Neural cell (in vitro differentiated cells): ENCODE measurements around the gene TEX14. TPM values are rescaled to one million over a fixed set of nuclear protein-coding genes. Genes with fewer than 3 reads are reported as not detected.
"Not testable (repeated sequence)": the region's sequence is repeated elsewhere in the genome, so short reads cannot be mapped to it uniquely, and the experiment has no call there.

Experiments used
- H2AFZ ChIP-seq: fragments of 200-600, 300-800 bp; sonication (generic), shearing (Covaris generic); 2 replicates; pipeline ENCODE4 v1.6.0; 2014; ENCODE audit warnings: low read depth, mild to moderate bottlenecking, antibody characterized with exemption, low read length, moderate library complexity
- H3F3A ChIP-seq: fragments of 200-600 bp; shearing (Covaris generic); 2 replicates; pipeline ENCODE4 v1.6.1; 2016; ENCODE audit warnings: mild to moderate bottlenecking, moderate library complexity, mixed read lengths, antibody characterized with exemption, low read length; ENCODE audit not compliant: insufficient read depth, poor library complexity, severe bottlenecking
- H3K27ac ChIP-seq: fragments of 200-600, 300-800 bp; sonication (generic), shearing (Covaris generic); 2 replicates; pipeline ENCODE4 v1.5.1; 2014; ENCODE audit warnings: mild to moderate bottlenecking, low read length, moderate library complexity
- H3K27me3 ChIP-seq: fragments of 300-800, 200-600 bp; sonication (generic), shearing (Covaris generic); 2 replicates; pipeline ENCODE4 v1.6.0; 2014; ENCODE audit warnings: mild to moderate bottlenecking, low read depth, low read length, moderate library complexity; ENCODE audit not compliant: insufficient read depth
- H3K36me3 ChIP-seq: fragments of 300-800, 200-600 bp; sonication (generic), shearing (Covaris generic); 2 replicates; pipeline ENCODE4 v1.5.1; 2014; ENCODE audit warnings: mild to moderate bottlenecking, antibody characterized with exemption, low read length, moderate library complexity; ENCODE audit not compliant: insufficient read depth
- H3K4me2 ChIP-seq: fragments of 300-800, 200-600 bp; sonication (generic), shearing (Covaris generic); 2 replicates; pipeline ENCODE4 v1.6.0; 2014; ENCODE audit warnings: mild to moderate bottlenecking, low read length
- H3K4me3 ChIP-seq: fragments of 300-800, 200-600 bp; sonication (generic), shearing (Covaris generic); 2 replicates; pipeline ENCODE4 v1.5.1; 2014; ENCODE audit warnings: mild to moderate bottlenecking, low read length, moderate library complexity
- H3K79me2 ChIP-seq: fragments of 200-600 bp; shearing (Covaris generic); replicated peaks from 2 replicates; pipeline ENCODE4 v1.6.0; 2014; ENCODE audit warnings: mild to moderate bottlenecking, low read length, moderate library complexity; ENCODE audit not compliant: insufficient read depth
- H3K9ac ChIP-seq: fragments of 300-800, 200-600 bp; sonication (generic), shearing (Covaris generic); 2 replicates; pipeline ENCODE4 v1.6.1; 2016; ENCODE audit warnings: mild to moderate bottlenecking, low read length, mixed read lengths
- H3K9me2 ChIP-seq: fragments of 200-600 bp; shearing (Covaris generic); 2 replicates; pipeline ENCODE4 v1.6.1; 2016; ENCODE audit warnings: mild to moderate bottlenecking, low read length, mixed read lengths; ENCODE audit not compliant: insufficient read depth
- H3K9me3 ChIP-seq: fragments of 200-600, 300-800 bp; sonication (generic), shearing (Covaris generic); 2 replicates; pipeline ENCODE4 v1.6.1; 2016; ENCODE audit warnings: mild to moderate bottlenecking, mixed run types, low read length, moderate library complexity, mixed read lengths
- H4K20me1 ChIP-seq: fragments of 200-600 bp; shearing (Covaris generic); 2 replicates; pipeline ENCODE4 v1.6.1; 2016; ENCODE audit warnings: mild to moderate bottlenecking, mixed run types; ENCODE audit not compliant: insufficient read depth
- CTCF ChIP-seq: fragments of 450-650 bp; IDR thresholded peaks from 2 replicates; pipeline ENCODE4 v1.5.1; 2014; ENCODE audit warnings: antibody characterized with exemption, mild to moderate bottlenecking, moderate library complexity; ENCODE audit not compliant: poor library complexity, severe bottlenecking
- EP300 ChIP-seq: fragments of 450-650 bp; conservative IDR thresholded peaks from 2 replicates; pipeline ENCODE4 v1.6.1; 2014; ENCODE audit warnings: antibody characterized with exemption, mild to moderate bottlenecking, moderate library complexity; ENCODE audit not compliant: poor library complexity, severe bottlenecking
- EZH2 ChIP-seq: fragments of 200-600, 300-800 bp; shearing (Covaris generic), sonication (generic); IDR thresholded peaks from 2 replicates; pipeline ENCODE4 v1.6.1; 2014; ENCODE audit warnings: antibody characterized with exemption, low read length, borderline replicate concordance, mild to moderate bottlenecking; ENCODE audit not compliant: insufficient read depth, poor library complexity, severe bottlenecking
- MXI1 ChIP-seq: fragments of 450-650 bp; conservative IDR thresholded peaks from 2 replicates; pipeline ENCODE4 v1.6.1; 2014; ENCODE audit warnings: antibody characterized with exemption, mild to moderate bottlenecking; ENCODE audit not compliant: poor library complexity, severe bottlenecking
- POLR2AphosphoS5 ChIP-seq: IDR thresholded peaks from 2 replicates; pipeline ENCODE4 v1.6.1; 2012
- RAD21 ChIP-seq: fragments of 450-650 bp; conservative IDR thresholded peaks from 2 replicates; pipeline ENCODE4 v1.6.1; 2014; ENCODE audit warnings: antibody characterized with exemption, mild to moderate bottlenecking, moderate library complexity
- SMC3 ChIP-seq: fragments of 450-650 bp; conservative IDR thresholded peaks from 2 replicates; pipeline ENCODE4 v1.6.1; 2014; ENCODE audit warnings: antibody characterized with exemption, mild to moderate bottlenecking, moderate library complexity; ENCODE audit not compliant: poor library complexity
- TAF1 ChIP-seq: IDR thresholded peaks from 2 replicates; pipeline ENCODE4 v1.6.1; 2012; ENCODE audit warnings: low read depth
- polyA plus RNA-seq: library from polyadenylated mRNA; depleted of rRNA; stranded (reverse); fragments of >200 nt; gene quantifications from 2 replicates; pipeline ENCODE4 v1.2.3, GENCODE V29; 2014
- TF ChIP-seq, protein P1 (sequence below): IDR thresholded peaks from 2 replicates; pipeline ENCODE4 v1.6.1; 2012; ENCODE audit warnings: borderline replicate concordance

Gene TEX14
- polyA plus RNA-seq, 1 donor from 2014 or later: 1.4 TPM

DNA sequence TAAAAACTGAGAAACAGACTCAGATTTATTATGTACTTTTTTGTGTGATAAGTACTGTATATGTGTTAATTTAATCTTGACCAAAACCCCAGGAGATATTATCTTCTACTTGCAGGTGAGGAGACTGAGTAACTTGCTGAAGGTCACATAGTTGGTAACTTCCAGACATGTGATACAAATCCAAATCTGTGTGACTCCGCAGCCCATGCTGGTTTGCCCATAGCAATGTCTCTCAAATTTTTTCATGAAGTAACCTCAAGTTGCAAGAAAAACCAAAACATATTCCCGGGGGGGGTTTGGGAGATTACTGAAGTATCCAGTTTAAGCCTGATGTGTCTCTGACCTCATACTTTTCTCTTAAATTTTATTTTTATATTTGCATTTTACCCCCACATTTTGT lies 3.3 kb downstream of the TEX14 start:
- H3K27ac ChIP-seq: no peak overlapping the region
- no peaks in the 10 kb centered on the region for H3K9me3 ChIP-seq
- H4K20me1 ChIP-seq: no peaks in the 10 kb centered on the region
- H3K79me2 ChIP-seq: no peaks in the 10 kb centered on the region
- H3K4me3 ChIP-seq: no peak overlapping the region
- no peak overlapping the region for H3K4me2 ChIP-seq
- TF ChIP-seq MXI1 (no peak), CTCF (no peak), SMC3 (no peak)
- H3K36me3 ChIP-seq: no peaks in the 10 kb centered on the region
- H3K27me3 ChIP-seq: no peaks in the 10 kb centered on the region
- no peak overlapping the region for H3K9ac ChIP-seq
- no peaks in the 10 kb centered on the region for H3K9me2 ChIP-seq
- no peaks in the 10 kb centered on the region for H3F3A ChIP-seq
- no peak overlapping the region for H2AFZ ChIP-seq

GRCh38 chr17:58686980-58687379 lies 4.9 kb downstream of the TEX14 start:
- H3K4me2 ChIP-seq: no peak overlapping the region
- H3K79me2 ChIP-seq: no peaks in the 10 kb centered on the region
- no peaks in the 10 kb centered on the region for H3K9me3 ChIP-seq
- no peak overlapping the region for H3K27ac ChIP-seq
- no peak overlapping the region for H3K4me3 ChIP-seq
- TF ChIP-seq SMC3 (no peak), TAF1 (no peak), EP300 (no peak), RAD21 (no peak), CTCF (no peak), MXI1 (no peak), EZH2 (no peak), POLR2AphosphoS5 (no peak)
- TF ChIP-seq, protein P1, sequence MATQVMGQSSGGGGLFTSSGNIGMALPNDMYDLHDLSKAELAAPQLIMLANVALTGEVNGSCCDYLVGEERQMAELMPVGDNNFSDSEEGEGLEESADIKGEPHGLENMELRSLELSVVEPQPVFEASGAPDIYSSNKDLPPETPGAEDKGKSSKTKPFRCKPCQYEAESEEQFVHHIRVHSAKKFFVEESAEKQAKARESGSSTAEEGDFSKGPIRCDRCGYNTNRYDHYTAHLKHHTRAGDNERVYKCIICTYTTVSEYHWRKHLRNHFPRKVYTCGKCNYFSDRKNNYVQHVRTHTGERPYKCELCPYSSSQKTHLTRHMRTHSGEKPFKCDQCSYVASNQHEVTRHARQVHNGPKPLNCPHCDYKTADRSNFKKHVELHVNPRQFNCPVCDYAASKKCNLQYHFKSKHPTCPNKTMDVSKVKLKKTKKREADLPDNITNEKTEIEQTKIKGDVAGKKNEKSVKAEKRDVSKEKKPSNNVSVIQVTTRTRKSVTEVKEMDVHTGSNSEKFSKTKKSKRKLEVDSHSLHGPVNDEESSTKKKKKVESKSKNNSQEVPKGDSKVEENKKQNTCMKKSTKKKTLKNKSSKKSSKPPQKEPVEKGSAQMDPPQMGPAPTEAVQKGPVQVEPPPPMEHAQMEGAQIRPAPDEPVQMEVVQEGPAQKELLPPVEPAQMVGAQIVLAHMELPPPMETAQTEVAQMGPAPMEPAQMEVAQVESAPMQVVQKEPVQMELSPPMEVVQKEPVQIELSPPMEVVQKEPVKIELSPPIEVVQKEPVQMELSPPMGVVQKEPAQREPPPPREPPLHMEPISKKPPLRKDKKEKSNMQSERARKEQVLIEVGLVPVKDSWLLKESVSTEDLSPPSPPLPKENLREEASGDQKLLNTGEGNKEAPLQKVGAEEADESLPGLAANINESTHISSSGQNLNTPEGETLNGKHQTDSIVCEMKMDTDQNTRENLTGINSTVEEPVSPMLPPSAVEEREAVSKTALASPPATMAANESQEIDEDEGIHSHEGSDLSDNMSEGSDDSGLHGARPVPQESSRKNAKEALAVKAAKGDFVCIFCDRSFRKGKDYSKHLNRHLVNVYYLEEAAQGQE: no peak
- H3K27me3 ChIP-seq: no peaks in the 10 kb centered on the region
- no peak overlapping the region for H2AFZ ChIP-seq
- H3K36me3 ChIP-seq: no peaks in the 10 kb centered on the region
- no peaks in the 10 kb centered on the region for H4K20me1 ChIP-seq
- H3K9ac ChIP-seq: no peak overlapping the region
- H3F3A ChIP-seq: no peaks in the 10 kb centered on the region
- H3K9me2 ChIP-seq: no peaks in the 10 kb centered on the region

DNA sequence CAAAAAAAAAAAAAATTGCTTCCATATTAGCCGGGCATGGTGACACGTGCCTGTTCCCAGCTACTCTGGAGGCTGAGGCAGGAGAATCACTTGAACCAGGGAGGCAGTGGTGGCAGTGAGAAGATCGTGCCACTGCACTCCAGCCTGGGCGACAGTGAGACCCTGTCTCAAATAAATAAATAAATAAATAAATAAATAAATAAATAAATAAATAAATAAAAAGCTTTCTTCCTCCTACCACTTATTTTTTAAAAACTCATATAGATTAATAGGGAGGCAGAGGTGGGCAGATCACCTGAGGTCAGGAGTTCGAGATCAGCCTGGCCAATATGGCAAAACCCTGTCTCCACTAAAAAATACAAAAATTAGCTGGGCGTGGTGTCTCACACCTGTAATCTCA lies 7.4 kb downstream of the TEX14 start:
- not testable (repeated sequence) for H3F3A ChIP-seq, H3K27me3 ChIP-seq, H4K20me1 ChIP-seq, H3K4me3 ChIP-seq, H2AFZ ChIP-seq, H3K4me2 ChIP-seq, H3K9me3 ChIP-seq, H3K9ac ChIP-seq, H3K27ac ChIP-seq, H3K36me3 ChIP-seq, H3K9me2 ChIP-seq, H3K79me2 ChIP-seq
